H1 (cell line): ENCODE results near the gene UBE3C. TPM values are rescaled to one million over a fixed set of nuclear protein-coding genes. Genes with fewer than 3 reads are reported as not detected.

Experiments used
- CTCF ChIA-PET: fragments of 300-600 bp; sonication (Branson Sonifier 250); formaldehyde crosslinking; loops from one replicate; lab custom pipeline; 2021; ENCODE audit not compliant: partially characterized antibody; lab: Charles Lee
- POLR2A ChIA-PET: fragments of 300-600 bp; sonication (Branson Sonifier 250); formaldehyde crosslinking; loops from one replicate; lab custom pipeline; 2021; ENCODE audit warnings: inconsistent platforms; ENCODE audit not compliant: partially characterized antibody; lab: Charles Lee
- DNase-seq, 2 experiments: peaks; one replicate each; pipeline versions ENCODE4 v3.0.0 to v3.0.0-alpha.2; 2010 to 2022; ENCODE audit warnings: low spot score in 2 of 2, low read depth in 1 of 2, mixed read lengths in 1 of 2
- FAIRE-seq: peaks from 2 replicates; lab custom pipeline; 2011; peaks lifted over from hg19 to GRCh38; lab: Jason Lieb, UNC
- H2AFZ ChIP-seq: 2 replicates; pipeline ENCODE4 v1.8.1; 2012; ENCODE audit warnings: low read length, inconsistent platforms
- H2AK5ac ChIP-seq: 2 replicates; pipeline ENCODE4 v1.6.1; 2013; ENCODE audit warnings: low read depth, low read length
- H2BK120ac ChIP-seq: replicated peaks from 2 replicates; pipeline ENCODE3; 2013; ENCODE audit warnings: low read depth, low read length, inconsistent platforms
- H2BK12ac ChIP-seq: 2 replicates; pipeline ENCODE4 v1.6.1; 2013; ENCODE audit warnings: low read depth, low read length
- H2BK15ac ChIP-seq: 2 replicates; pipeline ENCODE4 v1.6.1; 2013; ENCODE audit warnings: low read length
- H2BK20ac ChIP-seq: 2 replicates; pipeline ENCODE4 v1.6.1; 2013; ENCODE audit warnings: low read length
- H2BK5ac ChIP-seq: 2 replicates; pipeline ENCODE4 v1.6.1; 2013; ENCODE audit warnings: low read depth, low read length
- H3K14ac ChIP-seq: 2 replicates; pipeline ENCODE4 v1.6.1; 2013; ENCODE audit warnings: inconsistent platforms; ENCODE audit not compliant: insufficient read length
- H3K18ac ChIP-seq: 2 replicates; pipeline ENCODE4 v1.6.1; 2013; ENCODE audit warnings: low read length; ENCODE audit errors: extremely low read depth
- H3K23ac ChIP-seq: 2 replicates; pipeline ENCODE4 v1.6.1; 2013; ENCODE audit warnings: inconsistent platforms; ENCODE audit not compliant: insufficient read length
- H3K23me2 ChIP-seq: 2 replicates; pipeline ENCODE4 v1.6.1; 2013; ENCODE audit warnings: low read depth, low read length
- H3K27ac ChIP-seq: 2 replicates; pipeline ENCODE4 v1.6.1; 2011; ENCODE audit warnings: low read depth, low read length, inconsistent platforms
- H3K27me3 ChIP-seq, 4 experiments: replicated peaks in 1 of 4; 1 replicate in 1 of 4; 2 replicates in 3 of 4; pipeline versions ENCODE4 v1.6.1 to v1.8.1; 2011 to 2013; ENCODE audit warnings: low read length in 3 of 4, mild to moderate bottlenecking in 3 of 4, inconsistent platforms in 2 of 4, mixed read lengths in 2 of 4, moderate library complexity in 1 of 4; ENCODE audit not compliant: control insufficient read depth in 3 of 4, insufficient read depth in 3 of 4; ENCODE audit errors: extremely low read depth in 1 of 4
- H3K36me3 ChIP-seq, 4 experiments: 2 replicates each; pipeline versions ENCODE4 v1.6.1 to v1.8.1; 2011 to 2013; ENCODE audit warnings: mild to moderate bottlenecking in 4 of 4, low read length in 3 of 4, moderate library complexity in 2 of 4, control low read depth in 1 of 4, inconsistent platforms in 1 of 4; ENCODE audit not compliant: insufficient read depth in 4 of 4, control insufficient read depth in 2 of 4
- H3K4ac ChIP-seq: replicated peaks from 2 replicates; pipeline ENCODE3; 2013; ENCODE audit warnings: low read length, low read depth, mixed read lengths, inconsistent platforms; ENCODE audit not compliant: insufficient read length
- H3K4me1 ChIP-seq, 4 experiments: replicated peaks in 1 of 4; 1 replicate in 1 of 4; 2 replicates in 3 of 4; pipeline versions ENCODE4 v1.6.1 to v1.8.1; 2011 to 2013; ENCODE audit warnings: low read length in 3 of 4, inconsistent platforms in 2 of 4, mixed read lengths in 1 of 4; ENCODE audit not compliant: insufficient read depth in 4 of 4, control insufficient read depth in 3 of 4
- H3K4me2 ChIP-seq, 2 experiments: 2 replicates each; pipeline versions ENCODE4 v1.6.1 to v1.8.1; 2011 to 2013; ENCODE audit warnings: low read depth in 2 of 2, low read length in 2 of 2, control low read depth in 1 of 2, inconsistent platforms in 1 of 2, mild to moderate bottlenecking in 1 of 2; ENCODE audit not compliant: insufficient read depth in 1 of 2
- H3K4me3 ChIP-seq, 4 experiments: fragments of 200-600, 300-600 bp in 1 of 4; sonication (generic), shearing (Covaris generic), sonication (Bioruptor Twin) in 1 of 4; 2 replicates each; pipeline versions ENCODE4 v1.5.1 to v1.8.1; 2011 to 2016; ENCODE audit warnings: low read length in 4 of 4, low read depth in 3 of 4, control low read depth in 2 of 4, inconsistent platforms in 2 of 4, mild to moderate bottlenecking in 2 of 4, mixed read lengths in 1 of 4, moderate library complexity in 1 of 4; ENCODE audit not compliant: insufficient read depth in 2 of 4; ENCODE audit errors: extremely low read depth in 1 of 4
- H3K56ac ChIP-seq: replicated peaks from 2 replicates; pipeline ENCODE3; 2013; ENCODE audit warnings: low read depth, mild to moderate bottlenecking, mixed read lengths, low read length, inconsistent platforms; ENCODE audit not compliant: insufficient read length
- H3K79me1 ChIP-seq: 2 replicates; pipeline ENCODE4 v1.6.1; 2013; ENCODE audit warnings: low read depth, low read length, control low read depth
- H3K79me2 ChIP-seq, 2 experiments: 2 replicates each; pipeline versions ENCODE4 v1.6.1 to v1.8.1; 2012 to 2013; ENCODE audit warnings: low read length in 2 of 2, mild to moderate bottlenecking in 2 of 2, inconsistent platforms in 1 of 2; ENCODE audit not compliant: insufficient read depth in 2 of 2, control insufficient read depth in 1 of 2
- H3K9ac ChIP-seq, 4 experiments: replicated peaks in 1 of 4; 1 replicate in 1 of 4; 2 replicates in 3 of 4; pipeline versions ENCODE4 v1.6.1 to v1.8.1; 2011 to 2013; ENCODE audit warnings: low read depth in 3 of 4, low read length in 3 of 4, control low read depth in 2 of 4, mild to moderate bottlenecking in 2 of 4, moderate library complexity in 2 of 4, inconsistent platforms in 1 of 4; ENCODE audit errors: extremely low read depth in 1 of 4
- H3K9me3 ChIP-seq, 2 experiments: 2 replicates each; pipeline versions ENCODE4 v1.6.1 to v1.8.1; 2012 to 2013; ENCODE audit warnings: mild to moderate bottlenecking in 2 of 2, moderate library complexity in 2 of 2, control low read depth in 1 of 2, inconsistent platforms in 1 of 2, low read depth in 1 of 2, low read length in 1 of 2, mixed read lengths in 1 of 2; ENCODE audit not compliant: insufficient read depth in 2 of 2
- H4K20me1 ChIP-seq, 2 experiments: replicated peaks in 1 of 2; 2 replicates each; pipeline versions ENCODE3 to v1.8.1; 2011 to 2013; ENCODE audit warnings: inconsistent platforms in 2 of 2, low read length in 2 of 2, mild to moderate bottlenecking in 1 of 2; ENCODE audit not compliant: insufficient read depth in 2 of 2, control insufficient read depth in 1 of 2
- H4K5ac ChIP-seq: 2 replicates; pipeline ENCODE4 v1.6.1; 2013; ENCODE audit warnings: low read length, low read depth, mixed read lengths, inconsistent platforms; ENCODE audit not compliant: insufficient read length
- H4K8ac ChIP-seq: 2 replicates; pipeline ENCODE4 v1.8.0; 2013; ENCODE audit warnings: mild to moderate bottlenecking, moderate library complexity, low read length, inconsistent platforms; ENCODE audit not compliant: insufficient read depth; ENCODE audit errors: extremely low read depth
- H4K91ac ChIP-seq: replicated peaks from 2 replicates; pipeline ENCODE3; 2013; ENCODE audit warnings: low read length, mixed read lengths, inconsistent platforms; ENCODE audit not compliant: insufficient read length
- CBX5 ChIP-seq: fragments of 300-800, 300-1000 bp; sonication (generic); IDR thresholded peaks from 2 replicates; pipeline ENCODE4 v1.7.1; 2016; ENCODE audit warnings: antibody characterized with exemption, low read length, low read depth
- CEBPB ChIP-seq: IDR thresholded peaks from 2 replicates; pipeline ENCODE4 v1.6.1; 2012; ENCODE audit warnings: low read depth, low read length
- EP300 ChIP-seq, 2 experiments: IDR thresholded peaks; 1 replicate in 1 of 2; 2 replicates in 1 of 2; pipeline ENCODE4 v1.6.1; 2011 to 2012; ENCODE audit warnings: low read depth in 2 of 2, low read length in 2 of 2, mild to moderate bottlenecking in 2 of 2, borderline replicate concordance in 1 of 2, inconsistent platforms in 1 of 2, moderate library complexity in 1 of 2
- FOSL1 ChIP-seq: IDR thresholded peaks from 2 replicates; pipeline ENCODE4 v1.6.1; 2011; ENCODE audit warnings: mild to moderate bottlenecking, low read depth, low read length, moderate library complexity; ENCODE audit not compliant: insufficient read depth
- MAFK ChIP-seq: IDR thresholded peaks from 2 replicates; pipeline ENCODE4 v1.6.1; 2012; ENCODE audit warnings: low read depth, mild to moderate bottlenecking, improper control_type of control experiment, low read length
- RAD21 ChIP-seq, 2 experiments: IDR thresholded peaks in 1 of 2; conservative IDR thresholded peaks in 1 of 2; 2 replicates each; pipeline ENCODE4 v1.6.1; 2011; ENCODE audit warnings: low read depth in 2 of 2, low read length in 2 of 2, improper control_type of control experiment in 1 of 2, inconsistent platforms in 1 of 2, mild to moderate bottlenecking in 1 of 2, moderate library complexity in 1 of 2
- SP4 ChIP-seq: IDR thresholded peaks from 2 replicates; pipeline ENCODE4 v1.6.1; 2012; ENCODE audit warnings: low read length, inconsistent platforms
- TAF1 ChIP-seq: IDR thresholded peaks from 2 replicates; pipeline ENCODE4 v1.6.1; 2011; ENCODE audit warnings: mild to moderate bottlenecking, low read depth, low read length
- WGBS, 2 experiments: shearing (Covaris generic) in 1 of 2; methylation state at CpG; one replicate each; pipeline versions ENCODE4 v1.1.6 to v1.1.7; 2013 to 2015; ENCODE audit warnings: low lambda C conversion rate in 2 of 2, mixed read lengths in 2 of 2, inconsistent platforms in 1 of 2, low coverage in 1 of 2, missing lambda C conversion rate in 1 of 2; ENCODE audit not compliant: insufficient replicate concordance in 2 of 2, insufficient coverage in 1 of 2, insufficient read length in 1 of 2; ENCODE audit errors: extremely low coverage in 1 of 2, missing lambda C conversion rate in 1 of 2; 5-methylcytosine and 5-hydroxymethylcytosine counted together
- polyA plus RNA-seq, 7 experiments: library from polyadenylated mRNA; depleted of rRNA in 3 of 7; stranded (reverse) in 5 of 7; unstranded in 2 of 7; fragments of >200 nt in 5 of 7; fragments of 200-250 nt in 2 of 7; gene quantifications; 1 replicate in 5 of 7; 2 replicates in 1 of 7; 4 replicates in 1 of 7; pipeline versions ENCODE4 v1.2.1 to v1.2.3, GENCODE V29; 2011 to 2013; ENCODE audit warnings: missing spikeins in 2 of 7, mixed read lengths in 2 of 7
- total RNA-seq: library from RNA; stranded (reverse); fragmentation: NEBNext Ultra II Directional; extraction: Animal tissue kit (Norgen Biotek cat#: 25700); gene quantifications from 2 replicates; pipeline ENCODE4 v1.2.1, GENCODE V29; 2021
- TF ChIP-seq, protein P1 (sequence below): IDR thresholded peaks from 2 replicates; pipeline ENCODE4 v1.6.1; 2012; ENCODE audit warnings: inconsistent platforms
- TF ChIP-seq, protein P2 (sequence below), 3 experiments: IDR thresholded peaks; 1 replicate in 2 of 3; 2 replicates in 1 of 3; pipeline versions ENCODE4 v1.5.1 to v1.6.1; 2011; ENCODE audit warnings: low read length in 3 of 3, mild to moderate bottlenecking in 3 of 3, inconsistent platforms in 2 of 3, low read depth in 1 of 3, moderate library complexity in 1 of 3; ENCODE audit not compliant: insufficient read depth in 1 of 3; ENCODE audit errors: control extremely low read depth in 1 of 3

Gene UBE3C
- total and polyA plus RNA-seq, 2 of the 8 experiments (the other 6 are each of a cell fraction or from before 2014, with no cell fraction given): 32.0 to 54.1 TPM

DNA sequence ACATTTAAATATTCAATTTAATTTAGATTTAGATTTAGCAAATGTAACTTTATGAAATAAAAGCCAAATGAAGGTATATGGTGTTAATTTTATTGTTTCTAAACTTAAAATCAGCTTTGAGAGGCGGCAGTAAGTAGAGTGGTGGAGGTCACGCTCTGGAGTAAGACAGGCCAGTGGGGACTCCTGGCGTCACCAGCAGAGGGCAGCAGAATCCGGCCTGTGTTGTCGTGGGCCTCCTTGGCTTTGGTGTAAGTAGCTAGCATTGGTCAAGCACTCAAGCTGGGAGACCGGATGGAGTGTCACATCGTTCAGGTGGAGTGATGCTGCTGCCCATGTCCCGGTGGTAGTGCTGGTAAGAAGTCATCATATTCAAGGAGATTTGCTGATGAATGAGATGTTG, 99.4 kb downstream of the UBE3C start:
- no peaks in the 10 kb centered on the region for H3K4me1 ChIP-seq
- H3K9ac ChIP-seq: no peak overlapping the region
- H3K18ac ChIP-seq: no peak overlapping the region
- no peak overlapping the region for H2BK12ac ChIP-seq
- peaks cover 0 to 4% of the 10 kb centered on the region in 2 experiments for H4K20me1 ChIP-seq
- peaks cover 0 to 27% (median 4%) of the 10 kb centered on the region in 4 experiments; a peak in 5 of 8 replicates for H3K36me3 ChIP-seq
- no peaks in the 10 kb centered on the region for H3K27me3 ChIP-seq
- H4K5ac ChIP-seq: no peak overlapping the region
- H3K56ac ChIP-seq: no peak overlapping the region
- H3K27ac ChIP-seq: no peak overlapping the region
- no peak overlapping the region for H2BK15ac ChIP-seq
- H3K4me2 ChIP-seq: no peak overlapping the region
- no peak overlapping the region for H3K4ac ChIP-seq
- H3K23me2 ChIP-seq: no peaks in the 10 kb centered on the region
- FAIRE-seq (no peak), DNase-seq (peak in 1 of 2 experiments; percentile 68)
- no peaks in the 10 kb centered on the region for H3K9me3 ChIP-seq
- H3K79me1 ChIP-seq: no peaks in the 10 kb centered on the region; the same call in none of the 2 replicates
- POLR2A ChIA-PET: interaction anchor here (0.7 to 1.8 kb wide), 3 partner anchors 9 to 33 kb away, joined by 3 read pairs; no protein-coding TSS in a partner anchor
- CTCF ChIA-PET: interaction anchor here (0.6 to 17.0 kb wide), 13 partner anchors 9 to 436 kb away, joined by 3 to 207 read pairs (median 5); no protein-coding TSS in a partner anchor
- no peak overlapping the region for H2AK5ac ChIP-seq
- no peak overlapping the region for H3K23ac ChIP-seq
- no peak overlapping the region for H2AFZ ChIP-seq
- no peaks in the 10 kb centered on the region for H3K79me2 ChIP-seq
- no peak overlapping the region for H2BK20ac ChIP-seq
- no peak overlapping the region for H4K8ac ChIP-seq
- 92% methylated on average over 8 of the region's 8 CpGs; no CpG with 5 or more reads in 1 of the 2 experiments for WGBS, 2 experiments
- H4K91ac ChIP-seq: no peak overlapping the region
- H2BK120ac ChIP-seq: no peak overlapping the region
- no peak overlapping the region for H3K4me3 ChIP-seq
- no peak overlapping the region for H3K14ac ChIP-seq
- H2BK5ac ChIP-seq: no peak overlapping the region
- TF ChIP-seq, protein P1, sequence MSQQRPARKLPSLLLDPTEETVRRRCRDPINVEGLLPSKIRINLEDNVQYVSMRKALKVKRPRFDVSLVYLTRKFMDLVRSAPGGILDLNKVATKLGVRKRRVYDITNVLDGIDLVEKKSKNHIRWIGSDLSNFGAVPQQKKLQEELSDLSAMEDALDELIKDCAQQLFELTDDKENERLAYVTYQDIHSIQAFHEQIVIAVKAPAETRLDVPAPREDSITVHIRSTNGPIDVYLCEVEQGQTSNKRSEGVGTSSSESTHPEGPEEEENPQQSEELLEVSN: no peak
- TF ChIP-seq FOSL1: no peak
- no peak for TF ChIP-seq TAF1
- no peak for TF ChIP-seq CBX5
- TF ChIP-seq CEBPB: no peak
- no peak for TF ChIP-seq SP4
- TF ChIP-seq, protein P2, sequence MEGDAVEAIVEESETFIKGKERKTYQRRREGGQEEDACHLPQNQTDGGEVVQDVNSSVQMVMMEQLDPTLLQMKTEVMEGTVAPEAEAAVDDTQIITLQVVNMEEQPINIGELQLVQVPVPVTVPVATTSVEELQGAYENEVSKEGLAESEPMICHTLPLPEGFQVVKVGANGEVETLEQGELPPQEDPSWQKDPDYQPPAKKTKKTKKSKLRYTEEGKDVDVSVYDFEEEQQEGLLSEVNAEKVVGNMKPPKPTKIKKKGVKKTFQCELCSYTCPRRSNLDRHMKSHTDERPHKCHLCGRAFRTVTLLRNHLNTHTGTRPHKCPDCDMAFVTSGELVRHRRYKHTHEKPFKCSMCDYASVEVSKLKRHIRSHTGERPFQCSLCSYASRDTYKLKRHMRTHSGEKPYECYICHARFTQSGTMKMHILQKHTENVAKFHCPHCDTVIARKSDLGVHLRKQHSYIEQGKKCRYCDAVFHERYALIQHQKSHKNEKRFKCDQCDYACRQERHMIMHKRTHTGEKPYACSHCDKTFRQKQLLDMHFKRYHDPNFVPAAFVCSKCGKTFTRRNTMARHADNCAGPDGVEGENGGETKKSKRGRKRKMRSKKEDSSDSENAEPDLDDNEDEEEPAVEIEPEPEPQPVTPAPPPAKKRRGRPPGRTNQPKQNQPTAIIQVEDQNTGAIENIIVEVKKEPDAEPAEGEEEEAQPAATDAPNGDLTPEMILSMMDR (IDR thresholded peaks at IDR 0.05; ENCODE audit: control extremely low read depth in 1 of 3, insufficient read depth in 1 of 3, low read depth in 1 of 3, low read length in 3 of 3): peak; percentile 56 to 80 (median 77)
- peak; percentile 44 to 61 for TF ChIP-seq RAD21 (IDR thresholded peaks at IDR 0.05 in 1 of 2, conservative IDR thresholded peaks at IDR 0.05 in 1 of 2; ENCODE audit: low read depth in 2 of 2, low read length in 2 of 2)
- TF ChIP-seq EP300 (IDR thresholded peaks at IDR 0.05; ENCODE audit: borderline replicate concordance in 1 of 2, low read depth in 2 of 2, low read length in 2 of 2): no peak
- no peak for TF ChIP-seq MAFK
